HG02970 (cell line): ENCODE data around the gene AHNAK2.

ENCODE experiments used
- ATAC-seq: cut with Tn5 transposase; IDR thresholded peaks from one replicate; pipeline ENCODE4 v1.9.1; 2021; ENCODE audit warnings: mild to moderate bottlenecking, moderate library complexity, moderate number of reproducible peaks; ENCODE audit not compliant: unreplicated experiment, low FRiP score

The AHNAK2 gene

DNA sequence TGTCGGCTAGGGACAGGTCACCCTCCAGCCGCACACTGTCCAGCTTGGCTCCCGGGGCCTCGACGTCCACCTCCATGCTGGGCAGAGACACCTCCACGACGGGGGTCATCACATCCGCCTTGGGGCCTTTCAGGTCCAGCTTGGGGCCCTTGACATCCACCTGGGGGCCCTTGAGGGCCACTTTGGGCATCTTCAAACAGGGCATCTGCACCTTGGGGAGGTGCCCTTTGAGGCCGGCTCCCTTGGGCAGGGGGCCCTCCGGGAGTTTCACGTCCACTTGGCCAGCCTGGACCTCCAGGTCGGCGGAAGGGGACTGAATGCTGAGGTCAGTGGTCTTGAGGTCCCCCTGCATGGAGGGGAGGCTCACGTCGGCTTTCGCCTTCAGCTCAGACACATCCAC, 35.6 kb downstream of the AHNAK2 start:
- no peak for ATAC-seq

DNA sequence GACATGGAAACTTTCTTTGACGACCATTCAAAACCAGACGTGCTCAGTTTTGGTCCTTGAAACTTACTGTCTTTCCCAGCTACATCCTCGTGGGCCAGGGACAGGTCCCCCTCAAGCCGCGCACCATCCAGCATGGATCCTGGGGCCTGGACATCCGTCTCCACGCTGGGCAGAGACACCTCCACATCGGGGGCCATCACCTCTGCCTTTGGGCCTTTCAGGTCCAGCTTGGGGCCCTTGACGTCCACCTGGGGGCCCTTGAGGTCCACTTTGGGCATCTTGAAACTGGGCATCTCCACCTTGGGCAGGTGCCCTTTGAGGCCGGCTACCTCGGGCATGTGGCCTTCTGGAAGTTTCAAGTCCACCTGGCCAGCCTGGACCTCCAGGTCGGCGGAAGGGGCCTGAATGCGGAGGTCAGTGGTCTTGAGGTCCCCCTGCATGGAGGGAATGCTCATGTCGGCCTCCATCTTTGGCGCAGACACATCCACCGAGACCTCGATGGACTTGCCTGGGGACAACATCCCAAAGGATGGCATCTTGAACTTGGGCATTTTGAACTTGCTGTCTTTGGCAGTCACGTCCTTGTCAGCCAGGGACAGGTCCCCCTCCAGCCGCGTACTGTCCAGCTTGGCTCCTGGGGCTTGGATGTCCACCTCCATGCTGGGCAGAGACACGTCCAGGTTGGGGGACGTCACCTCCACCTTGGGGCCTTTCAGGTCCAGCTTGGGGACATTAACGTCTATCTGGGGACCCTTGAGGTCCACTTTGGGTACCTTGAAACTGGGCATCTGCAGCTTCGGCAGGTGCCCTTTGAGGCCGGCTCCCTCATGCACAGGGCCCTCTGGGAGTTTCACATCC, 36.4 kb downstream of the AHNAK2 start:
- no peak for ATAC-seq

DNA sequence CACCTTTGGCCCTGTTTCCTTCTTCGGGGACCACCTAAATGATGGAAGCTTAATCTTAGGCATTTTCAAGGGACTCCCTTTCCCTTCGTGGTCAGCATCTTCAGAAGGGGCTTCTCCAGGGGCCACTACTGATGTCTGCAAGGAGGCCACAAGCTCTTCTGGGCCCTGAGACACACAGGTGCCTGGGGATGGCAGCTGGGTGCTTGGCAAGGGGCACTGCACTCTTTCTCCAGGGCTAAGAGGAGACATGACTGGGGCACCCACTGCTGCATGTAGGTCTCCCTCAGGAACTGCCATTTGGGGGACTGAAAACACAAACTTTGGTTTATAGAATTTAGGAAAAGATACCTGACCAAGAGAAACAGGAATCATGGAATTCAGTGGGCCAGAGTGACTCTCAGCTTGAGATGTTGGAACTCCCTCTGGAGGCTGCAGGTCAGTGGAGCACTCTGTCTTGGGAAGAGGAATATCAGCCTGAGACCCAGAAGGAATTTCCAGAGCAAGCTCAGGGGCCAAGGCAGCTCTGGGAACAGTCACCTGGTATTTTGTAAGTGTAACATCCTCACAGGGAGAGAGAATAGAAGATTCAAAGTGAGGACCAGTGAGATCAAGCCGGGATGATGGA, 37.5 kb downstream of the AHNAK2 start:
- ATAC-seq, result no peak

DNA sequence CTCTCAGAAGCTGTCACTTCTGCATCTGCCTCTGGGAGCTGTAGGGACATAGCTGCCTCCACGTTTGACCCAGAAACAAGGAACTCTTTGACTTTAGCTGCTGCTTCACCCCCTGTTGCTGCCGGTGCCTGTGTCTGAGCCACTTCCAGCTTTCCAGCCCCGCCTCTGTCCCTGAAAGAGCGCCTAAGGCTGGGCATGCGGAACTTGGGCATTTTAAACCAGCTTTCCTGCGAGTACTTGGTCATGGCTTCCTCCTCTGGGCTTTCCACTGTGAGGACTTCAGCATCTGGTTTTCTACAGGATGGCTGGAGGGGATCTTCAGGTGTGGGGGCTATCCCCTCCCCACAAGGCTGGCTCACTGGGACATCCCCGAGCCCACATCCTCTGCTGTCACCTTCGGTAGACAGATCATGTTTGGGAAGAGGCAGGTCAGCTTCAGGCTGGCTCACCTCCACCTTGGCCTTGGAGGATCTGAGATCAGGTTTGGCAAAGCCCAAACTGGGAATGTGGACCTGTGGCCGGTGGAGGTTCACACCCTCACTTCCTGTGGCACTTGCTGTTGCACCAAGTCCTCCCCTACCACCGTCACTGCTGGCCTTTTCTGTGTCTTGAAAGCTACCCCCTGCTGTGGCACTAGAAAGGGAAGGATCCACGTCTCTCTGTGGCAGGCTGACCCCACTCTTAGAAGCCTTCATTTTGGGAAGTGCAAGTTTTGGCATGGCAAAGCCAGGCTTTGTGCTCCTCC, 38.3 kb downstream of the AHNAK2 start:
- no peak for ATAC-seq

DNA sequence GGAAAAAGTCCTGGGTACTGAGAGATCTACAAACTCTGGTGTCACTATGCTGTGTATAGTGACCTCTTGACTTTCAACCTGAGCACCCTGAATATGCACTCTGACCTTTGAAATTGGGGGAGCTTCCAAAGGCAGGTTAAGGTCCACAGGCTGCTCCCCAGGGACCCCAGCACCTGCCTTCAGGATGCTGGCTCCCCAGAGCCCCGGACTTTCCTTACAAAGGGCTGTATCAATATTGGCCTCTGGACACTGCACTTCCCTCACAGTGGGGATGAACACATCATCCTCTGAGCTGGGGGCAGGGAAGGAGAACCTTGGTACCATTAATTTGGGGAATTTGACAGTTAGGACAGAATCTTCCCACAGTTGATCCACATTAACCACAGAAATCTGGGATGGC, 39.2 kb downstream of the AHNAK2 start:
- no peak for ATAC-seq

DNA sequence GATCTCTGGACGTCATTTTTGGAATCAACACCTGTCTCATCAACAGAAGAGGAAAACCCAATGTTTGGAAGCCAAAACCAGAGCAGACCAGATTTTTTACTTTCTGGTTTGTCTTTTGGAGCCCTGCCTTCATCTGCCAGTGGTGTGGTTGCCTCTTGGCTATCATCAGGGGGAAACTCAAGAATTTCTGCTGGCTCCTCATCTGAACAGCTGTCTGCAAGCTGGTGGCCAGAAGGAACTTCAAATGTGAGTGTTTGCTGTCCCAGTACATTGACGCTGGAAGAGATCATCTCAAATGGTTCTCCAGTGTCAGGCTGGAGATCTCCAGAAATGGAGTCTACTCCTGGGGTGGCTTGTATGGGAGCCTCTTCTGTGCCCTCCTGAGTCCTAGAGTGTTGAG, 39.7 kb downstream of the AHNAK2 start:
- no peak for ATAC-seq

DNA sequence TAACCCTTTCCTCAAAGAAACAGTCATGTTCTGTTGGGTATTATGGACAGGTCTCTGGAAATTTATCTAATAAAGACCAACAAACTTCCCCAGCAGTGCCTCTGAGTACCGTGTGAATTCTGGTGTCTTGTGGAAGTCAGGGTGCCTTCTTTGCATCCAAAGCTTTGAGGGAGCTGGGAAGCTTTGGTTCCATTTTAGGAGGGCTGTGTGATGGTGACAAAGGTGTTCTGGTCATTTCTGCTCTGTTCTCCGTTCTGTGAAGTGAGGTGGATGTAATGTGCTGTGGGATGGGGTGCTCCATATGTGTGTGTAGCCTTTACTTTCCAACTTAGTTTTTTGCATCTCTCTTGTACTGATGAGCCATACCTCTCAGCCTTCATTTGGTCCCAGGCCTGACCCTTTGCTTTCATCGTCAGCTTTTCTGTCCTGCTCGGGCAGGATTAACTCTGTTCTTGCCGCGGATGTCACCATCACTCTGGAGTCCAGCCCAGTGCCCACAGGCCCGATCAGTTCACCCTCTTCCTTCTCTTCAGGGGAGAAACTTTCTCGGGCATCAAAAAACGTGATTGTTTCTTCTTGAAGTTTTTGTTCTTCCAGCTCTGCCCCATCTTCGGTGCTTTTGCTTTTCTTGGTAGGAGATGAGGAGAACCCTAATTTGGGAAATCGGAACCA, 40.3 kb downstream of the AHNAK2 start:
- ATAC-seq, result no peak

DNA sequence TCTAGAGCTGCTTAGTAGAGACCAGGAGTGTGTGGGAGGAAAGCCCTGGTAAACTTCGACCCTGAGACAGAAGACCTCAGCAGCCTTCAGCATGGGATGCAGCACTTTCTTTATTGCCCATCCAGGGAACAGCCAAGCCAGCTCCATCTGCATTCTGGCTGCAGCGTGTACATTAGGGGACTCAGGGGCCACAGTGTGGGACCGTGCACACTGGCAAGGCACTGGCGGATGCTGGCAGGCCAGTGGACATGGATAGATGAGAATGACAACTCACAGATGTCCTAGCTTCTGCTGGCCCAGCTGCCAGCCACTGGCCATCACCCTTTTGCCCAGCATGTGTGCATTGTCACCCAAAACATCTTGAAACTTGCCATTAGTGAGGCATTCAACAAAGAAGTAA, 41.0 kb downstream of the AHNAK2 start:
- ATAC-seq, result no peak

DNA sequence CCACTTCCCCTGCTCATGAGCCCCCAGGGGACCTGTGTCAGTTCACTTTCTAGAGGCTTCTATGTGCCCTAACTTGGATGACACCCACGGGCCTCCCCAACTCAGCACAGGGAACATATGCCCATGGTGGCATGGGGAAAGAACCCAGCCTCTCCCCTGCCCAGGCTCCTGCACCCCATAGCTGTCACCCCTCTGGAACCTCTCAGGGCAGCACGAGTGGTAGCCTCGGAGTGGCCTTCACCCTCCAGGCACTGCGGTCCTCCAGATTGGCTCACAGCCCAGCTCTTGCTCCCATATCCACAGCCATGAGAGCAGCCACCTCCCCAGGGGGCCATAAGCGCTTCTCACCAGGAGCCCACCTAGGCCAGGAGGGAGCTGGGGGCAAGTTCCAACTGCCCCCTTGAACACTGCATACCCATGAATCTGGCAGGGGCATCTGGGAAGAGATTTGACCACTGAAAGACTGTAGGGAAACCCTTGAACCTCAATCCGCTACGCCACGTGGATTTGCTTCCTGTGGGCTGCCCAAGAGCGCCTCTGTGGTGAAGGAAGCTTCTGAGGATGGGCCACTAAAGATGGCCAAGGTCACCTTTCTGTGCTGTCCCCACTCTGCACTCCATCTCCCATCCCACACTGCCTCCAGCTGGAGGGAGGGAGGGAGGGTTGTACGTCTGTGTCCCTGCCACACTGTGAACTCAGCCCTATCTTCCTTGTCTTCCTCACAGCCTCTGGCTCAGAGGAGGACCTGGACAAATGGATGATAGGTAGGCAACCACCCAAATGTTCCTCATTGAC, 41.6 kb downstream of the AHNAK2 start:
- no peak for ATAC-seq

DNA sequence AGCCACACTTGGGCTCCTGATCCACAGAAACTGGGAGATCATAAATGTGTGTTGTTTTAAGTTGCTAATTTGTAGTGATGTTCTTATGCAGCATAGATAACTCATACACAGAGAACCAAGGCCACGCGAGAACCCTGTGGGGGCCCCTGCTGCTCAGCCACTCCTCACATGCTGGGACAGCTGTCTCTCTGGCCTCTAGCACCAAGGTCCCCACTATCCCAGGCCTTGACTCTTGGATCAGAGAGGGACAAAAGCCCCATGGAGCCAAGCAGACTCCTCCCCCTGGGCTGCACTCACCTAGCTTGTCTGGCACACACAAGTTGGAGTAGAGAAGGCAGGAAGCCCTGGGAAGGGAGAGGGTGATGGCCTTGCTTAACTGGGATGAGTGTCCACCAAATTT, 42.2 kb downstream of the AHNAK2 start:
- no peak for ATAC-seq

DNA sequence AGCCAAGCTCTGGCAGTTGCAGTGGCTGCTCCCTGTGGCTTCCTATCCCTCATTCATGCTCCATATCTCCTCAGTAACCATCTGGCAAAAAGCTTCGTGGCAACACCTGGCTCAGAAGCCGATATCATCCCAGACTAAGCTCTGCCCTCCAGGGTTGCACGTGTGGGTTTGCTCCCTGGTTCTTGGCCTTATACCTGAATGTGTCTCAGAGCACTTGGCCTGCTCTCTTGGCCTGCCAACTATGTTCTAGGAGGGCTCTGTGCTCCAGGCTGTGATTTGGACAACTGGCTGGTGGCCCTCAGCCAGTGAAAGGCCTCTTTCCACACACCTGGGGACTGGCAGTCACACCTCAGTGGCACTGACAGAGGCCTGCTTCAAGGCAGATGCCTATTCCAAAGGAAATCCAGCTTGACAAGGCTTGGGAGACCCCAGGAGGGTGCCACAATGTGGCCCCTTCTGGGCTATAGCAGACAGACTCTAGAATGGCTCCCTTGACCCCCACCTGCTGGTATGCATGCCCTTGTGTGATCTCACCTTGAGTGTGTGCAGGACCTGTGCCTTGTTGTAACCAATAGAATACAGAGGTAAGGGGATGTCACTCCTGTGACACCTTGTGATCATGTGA, 43.0 kb downstream of the AHNAK2 start:
- no peak for ATAC-seq

DNA sequence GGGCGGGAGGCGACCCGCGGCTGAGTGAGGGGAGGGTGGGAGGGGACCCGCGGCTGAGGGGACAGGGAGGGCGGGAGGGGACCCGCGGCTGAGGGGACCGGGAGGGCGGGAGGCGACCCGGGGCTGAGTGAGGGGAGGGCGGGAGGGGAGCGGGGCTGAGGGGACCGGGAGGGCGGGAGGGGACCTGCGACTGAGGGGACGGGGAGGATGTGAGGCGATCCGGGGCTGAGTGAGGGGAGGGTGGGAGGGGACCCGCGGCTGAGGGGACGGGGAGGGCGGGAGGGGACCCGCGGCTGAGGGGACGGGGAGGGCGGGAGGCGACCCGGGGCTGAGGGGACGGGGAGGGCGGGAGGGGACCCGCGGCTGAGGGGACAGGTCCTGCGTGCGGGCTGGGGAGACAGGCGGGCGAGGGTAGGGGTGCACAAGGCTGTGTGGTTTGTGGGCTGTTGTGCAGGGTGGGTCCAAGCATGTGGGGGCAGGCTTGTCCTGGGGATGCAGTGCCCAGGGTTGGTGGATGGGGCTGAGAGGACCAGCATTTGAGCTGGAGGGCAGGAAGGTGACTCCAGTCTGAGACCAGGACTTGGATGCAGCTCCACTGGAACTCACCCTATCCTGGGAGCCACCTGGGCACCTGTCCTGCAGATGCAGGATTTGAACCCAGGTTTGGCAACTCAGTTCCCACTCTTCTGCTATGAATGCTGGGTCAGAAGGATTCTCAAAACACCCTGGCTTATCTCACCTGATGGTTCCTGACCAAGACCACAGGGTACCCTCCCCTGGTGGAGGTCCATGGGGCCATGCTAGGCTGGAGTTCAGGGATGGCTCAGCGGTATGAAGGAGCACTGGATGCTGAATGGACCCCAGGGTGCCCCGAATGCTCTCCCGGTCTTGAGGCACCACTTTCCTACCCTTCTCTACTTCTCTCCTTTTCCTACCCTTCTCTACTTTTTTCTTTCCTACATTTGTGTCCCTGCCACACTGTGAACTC, 44.1 kb downstream of the AHNAK2 start:
- no peak for ATAC-seq

DNA sequence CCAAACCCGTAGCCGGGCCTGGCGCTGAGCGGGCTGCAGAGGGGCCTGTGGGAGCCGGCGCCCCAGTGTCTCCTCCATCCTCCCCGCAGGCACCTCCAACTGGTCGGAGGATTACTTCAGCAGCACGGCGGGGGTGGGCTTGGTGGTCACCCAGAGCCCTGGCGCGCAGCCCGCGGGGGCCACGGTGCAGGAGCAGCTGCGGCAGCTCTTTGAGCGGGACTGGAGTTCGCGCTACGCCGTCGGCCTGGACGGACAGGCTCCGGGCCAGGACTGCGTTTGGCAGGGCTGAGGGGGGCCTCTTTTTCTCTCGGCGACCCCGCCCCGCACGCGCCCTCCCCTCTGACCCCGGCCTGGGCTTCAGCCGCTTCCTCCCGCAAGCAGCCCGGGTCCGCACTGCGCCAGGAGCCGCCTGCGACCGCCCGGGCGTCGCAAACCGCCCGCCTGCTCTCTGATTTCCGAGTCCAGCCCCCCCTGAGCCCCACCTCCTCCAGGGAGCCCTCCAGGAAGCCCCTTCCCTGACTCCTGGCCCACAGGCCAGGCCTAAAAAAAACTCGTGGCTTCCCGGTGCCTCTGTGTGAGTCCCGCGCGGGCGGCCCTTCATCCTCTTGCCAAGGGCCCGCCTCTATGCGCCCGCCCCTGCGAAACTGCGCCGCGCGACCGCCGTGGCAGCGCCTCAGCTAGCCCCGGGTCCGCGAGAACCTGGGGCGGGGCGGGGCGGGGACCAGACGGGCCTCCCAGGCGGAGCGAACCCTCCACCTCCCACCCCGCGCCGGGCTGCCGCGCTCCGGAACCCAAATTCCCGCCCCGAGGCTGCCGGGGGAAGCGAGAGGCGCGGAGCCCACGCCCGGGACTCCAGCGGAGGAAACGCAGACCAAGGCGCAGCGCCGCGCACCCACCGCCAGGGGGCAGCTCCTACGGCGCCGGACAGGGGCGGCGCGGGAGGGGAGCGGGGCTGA, 45.2 kb downstream of the AHNAK2 start:
- ATAC-seq, result no peak

DNA sequence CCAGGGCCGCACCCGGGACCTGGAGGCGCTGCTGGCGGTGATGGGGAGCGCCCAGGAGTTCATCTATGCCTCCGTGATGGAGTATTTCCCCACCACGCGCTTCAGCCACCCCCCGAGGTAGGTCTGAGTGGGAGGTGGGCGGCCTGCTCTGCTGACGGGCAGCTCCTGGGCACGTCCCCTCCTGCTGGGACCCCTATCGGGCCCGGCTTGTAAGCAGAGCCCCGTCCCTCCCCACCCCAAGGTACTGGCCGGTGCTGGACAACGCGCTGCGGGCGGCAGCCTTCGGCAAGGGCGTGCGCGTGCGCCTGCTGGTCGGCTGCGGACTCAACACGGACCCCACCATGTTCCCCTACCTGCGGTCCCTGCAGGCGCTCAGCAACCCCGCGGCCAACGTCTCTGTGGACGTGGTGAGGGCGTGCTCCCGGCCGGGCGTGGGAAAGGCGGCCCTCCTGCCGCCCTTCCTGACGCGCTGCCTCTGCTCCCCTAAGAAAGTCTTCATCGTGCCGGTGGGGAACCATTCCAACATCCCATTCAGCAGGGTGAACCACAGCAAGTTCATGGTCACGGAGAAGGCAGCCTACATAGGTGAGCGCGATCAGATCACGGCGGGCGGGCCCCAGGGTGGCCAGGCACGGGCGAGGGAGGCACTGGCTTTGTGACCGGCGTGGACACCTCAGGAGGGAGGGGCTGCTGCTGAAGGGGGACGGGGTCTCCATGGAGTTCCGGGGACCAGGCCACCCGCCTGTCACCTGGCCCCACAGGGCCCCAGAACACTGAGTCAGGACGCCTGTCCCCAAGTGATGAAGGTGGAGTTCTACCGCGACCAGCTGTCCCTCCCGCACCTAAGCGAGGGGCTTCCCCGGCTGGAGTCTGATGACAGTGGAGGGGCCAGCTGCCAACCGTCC, 46.2 kb downstream of the AHNAK2 start:
- no peak for ATAC-seq

DNA sequence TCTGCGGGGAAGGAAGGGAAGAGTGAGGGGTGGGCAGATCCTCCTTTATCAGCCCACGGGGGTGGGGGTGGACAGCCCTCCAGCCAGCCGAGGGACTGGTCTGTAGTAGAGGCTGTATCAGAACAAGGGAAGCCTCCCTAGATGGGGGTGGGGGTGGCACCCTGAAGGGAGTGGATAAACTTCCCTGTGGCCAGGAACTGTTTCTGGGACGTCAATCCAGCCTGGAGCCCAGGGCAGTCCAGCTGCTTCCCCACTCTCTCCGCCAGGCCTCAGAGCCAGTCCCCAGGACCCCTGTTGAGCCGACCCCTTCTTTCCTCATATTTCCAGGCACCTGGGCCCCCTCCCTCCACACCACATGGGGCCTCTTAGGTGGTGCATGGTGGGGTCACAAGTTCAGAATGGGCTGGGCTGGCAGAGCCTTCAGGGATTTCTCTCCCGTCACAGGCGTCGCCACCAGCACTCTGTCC, 46.8 kb downstream of the AHNAK2 start:
- no peak for ATAC-seq
